Stimulated activated memory B cell treated with anti-CD40 and anti-IgM and Interleukin-4, amounts not matched to agents 10 μg/mL and 1 μg/mL and 100 μg/mL, for 72 hours (primary cell): ENCODE measurements around the gene ACADS.
"Not testable (repeated sequence)": the region's sequence is repeated elsewhere in the genome, so short reads cannot be mapped to it uniquely, and the experiment has no call there.

Experiments used
- ATAC-seq: fragments of 150-1000 bp; cut with Tn5 transposase; 2 replicates; pipeline ENCODE4 v1.10.0; 2021
- H3K27ac Mint-ChIP-seq: one replicate; pipeline ENCODE4 v1.8.0; 2022; ENCODE audit warnings: mild to moderate bottlenecking, mixed read lengths
- H3K27me3 Mint-ChIP-seq: one replicate; pipeline ENCODE4 v1.8.0; 2022; ENCODE audit warnings: mixed read lengths
- H3K36me3 Mint-ChIP-seq: one replicate; pipeline ENCODE4 v1.8.0; 2022; ENCODE audit warnings: mixed read lengths
- H3K4me1 Mint-ChIP-seq: one replicate; pipeline ENCODE4 v1.8.0; 2022; ENCODE audit warnings: mixed read lengths
- H3K4me3 Mint-ChIP-seq: one replicate; pipeline ENCODE4 v1.8.0; 2022; ENCODE audit warnings: mild to moderate bottlenecking, moderate library complexity, mixed read lengths
- H3K9me3 Mint-ChIP-seq: one replicate; pipeline ENCODE4 v1.8.0; 2022; ENCODE audit warnings: mixed read lengths

The ACADS gene

GRCh38 chr12:120713861-120714482 is 11.7 kb upstream of the ACADS start:
- Mint-ChIP-seq H3K27ac (no peak overlapping the region), H3K4me3 (no peak overlapping the region), H3K27me3 (no peaks in the 10 kb centered on the region)

GRCh38 chr12:120718055-120718454 is 7.6 kb upstream of the ACADS start:
- ATAC-seq, result no peak
- Mint-ChIP-seq H3K9me3 (no peaks in the 10 kb centered on the region), H3K27me3 (no peaks in the 10 kb centered on the region), H3K36me3 (peaks cover 62% of the 10 kb centered on the region), H3K27ac (no peak overlapping the region), H3K4me3 (no peak overlapping the region), H3K4me1 (peaks cover 31% of the 10 kb centered on the region)

More at GRCh38 chr12:120713861-120714482, 11.7 kb upstream of the ACADS start:
- H3K36me3 Mint-ChIP-seq, result peaks cover 30% of the 10 kb centered on the region
- peaks cover 33% of the 10 kb centered on the region for H3K4me1 Mint-ChIP-seq
- H3K9me3 Mint-ChIP-seq, result no peaks in the 10 kb centered on the region
- ATAC-seq, result peak; percentile 66

- no peak overlapping the region for H3K4me3 Mint-ChIP-seq
- H3K27me3 Mint-ChIP-seq, result no peaks in the 10 kb centered on the region
- H3K36me3 Mint-ChIP-seq, result peaks cover 65% of the 10 kb centered on the region
- no peaks in the 10 kb centered on the region for H3K9me3 Mint-ChIP-seq
- H3K4me1 Mint-ChIP-seq, result peaks cover 25% of the 10 kb centered on the region
- ATAC-seq, result no peak
- H3K27ac Mint-ChIP-seq, result no peak overlapping the region
These were observed 6.6 kb upstream of the ACADS start for GRCh38 chr12:120719072-120719471.

- Mint-ChIP-seq H3K36me3 (peaks cover 71% of the 10 kb centered on the region), H3K4me1 (peaks cover 28% of the 10 kb centered on the region)
These were observed 6.0 kb upstream of the ACADS start for GRCh38 chr12:120719496-120720233.

GRCh38 chr12:120720234-120720986 is 5.2 kb upstream of the ACADS start:
- no peak overlapping the region for H3K27ac Mint-ChIP-seq
- H3K36me3 Mint-ChIP-seq, result peaks cover 73% of the 10 kb centered on the region
- H3K4me3 Mint-ChIP-seq, result no peak overlapping the region
- no peaks in the 10 kb centered on the region for H3K9me3 Mint-ChIP-seq
- H3K27me3 Mint-ChIP-seq, result no peaks in the 10 kb centered on the region
- peaks cover 35% of the 10 kb centered on the region for H3K4me1 Mint-ChIP-seq
- ATAC-seq, result no peak

More at GRCh38 chr12:120719496-120720233, 6.0 kb upstream of the ACADS start:
- no peaks in the 10 kb centered on the region for H3K27me3 Mint-ChIP-seq
- ATAC-seq, result no peak
- H3K27ac Mint-ChIP-seq, result no peak overlapping the region
- H3K9me3 Mint-ChIP-seq, result no peaks in the 10 kb centered on the region
- no peak overlapping the region for H3K4me3 Mint-ChIP-seq

- ATAC-seq, result no peak
- H3K9me3 Mint-ChIP-seq, result no peaks in the 10 kb centered on the region
- H3K4me3 Mint-ChIP-seq, result no peak overlapping the region
- H3K36me3 Mint-ChIP-seq, result peaks cover 70% of the 10 kb centered on the region
- peaks cover 40% of the 10 kb centered on the region for H3K4me1 Mint-ChIP-seq
- no peak overlapping the region for H3K27ac Mint-ChIP-seq
- H3K27me3 Mint-ChIP-seq, result no peaks in the 10 kb centered on the region
These were observed 4.4 kb upstream of the ACADS start for GRCh38 chr12:120720987-120721801.

- Mint-ChIP-seq H3K27ac (no peak overlapping the region), H3K4me3 (no peak overlapping the region), H3K9me3 (no peaks in the 10 kb centered on the region), H3K27me3 (no peaks in the 10 kb centered on the region), H3K36me3 (peaks cover 63% of the 10 kb centered on the region), H3K4me1 (peaks cover 42% of the 10 kb centered on the region)
- no peak for ATAC-seq
These were observed 3.8 kb upstream of the ACADS start for GRCh38 chr12:120721866-120722265.

GRCh38 chr12:120722784-120723183 is 2.8 kb upstream of the ACADS start:
- no peak overlapping the region for H3K4me3 Mint-ChIP-seq
- no peak overlapping the region for H3K27ac Mint-ChIP-seq
- no peaks in the 10 kb centered on the region for H3K27me3 Mint-ChIP-seq
- H3K9me3 Mint-ChIP-seq, result no peaks in the 10 kb centered on the region
- peaks cover 42% of the 10 kb centered on the region for H3K4me1 Mint-ChIP-seq
- ATAC-seq, result no peak
- H3K36me3 Mint-ChIP-seq, result peaks cover 59% of the 10 kb centered on the region

- Mint-ChIP-seq H3K4me3 (peak overlapping the region; percentile 81), H3K4me1 (peaks cover 36% of the 10 kb centered on the region), H3K27ac (no peak overlapping the region), H3K9me3 (no peaks in the 10 kb centered on the region), H3K27me3 (no peaks in the 10 kb centered on the region), H3K36me3 (peaks cover 52% of the 10 kb centered on the region)
- ATAC-seq, result no peak
These were observed 906 bp upstream of the ACADS start for GRCh38 chr12:120724720-120725119.

- peaks cover 52% of the 10 kb centered on the region for H3K36me3 Mint-ChIP-seq
- no peak overlapping the region for H3K27ac Mint-ChIP-seq
- peaks cover 36% of the 10 kb centered on the region for H3K4me1 Mint-ChIP-seq
- H3K4me3 Mint-ChIP-seq, result peak overlapping the region; percentile 81
- no peaks in the 10 kb centered on the region for H3K9me3 Mint-ChIP-seq
- no peak for ATAC-seq
- H3K27me3 Mint-ChIP-seq, result no peaks in the 10 kb centered on the region
These were observed 421 bp upstream of the ACADS start for GRCh38 chr12:120725151-120725658.

GRCh38 chr12:120726510-120726793 is 826 bp downstream of the ACADS start:
- Mint-ChIP-seq H3K4me1 (peaks cover 31% of the 10 kb centered on the region), H3K27me3 (no peaks in the 10 kb centered on the region), H3K27ac (peak overlapping the region; percentile 71), H3K4me3 (peak overlapping the region; percentile 81), H3K36me3 (peaks cover 47% of the 10 kb centered on the region), H3K9me3 (no peaks in the 10 kb centered on the region)
- ATAC-seq, result no peak

GRCh38 chr12:120726961-120727360 is 1.3 kb downstream of the ACADS start:
- Mint-ChIP-seq H3K27me3 (no peaks in the 10 kb centered on the region), H3K27ac (no peak overlapping the region), H3K36me3 (peaks cover 47% of the 10 kb centered on the region), H3K4me3 (no peak overlapping the region), H3K4me1 (peaks cover 26% of the 10 kb centered on the region), H3K9me3 (no peaks in the 10 kb centered on the region)
- no peak for ATAC-seq

- not testable (repeated sequence) for H3K27ac Mint-ChIP-seq
These were observed 6.6 kb downstream of the ACADS start for GRCh38 chr12:120732198-120732597.

GRCh38 chr12:120733574-120733973 is 7.9 kb downstream of the ACADS start:
- ATAC-seq, result no peak
- Mint-ChIP-seq H3K36me3 (peaks cover 25% of the 10 kb centered on the region), H3K4me1 (no peaks in the 10 kb centered on the region), H3K4me3 (no peak overlapping the region), H3K9me3 (no peaks in the 10 kb centered on the region), H3K27me3 (no peaks in the 10 kb centered on the region), H3K27ac (no peak overlapping the region)

More at GRCh38 chr12:120732198-120732597, 6.6 kb downstream of the ACADS start:
- not testable (repeated sequence) for H3K27me3 Mint-ChIP-seq, H3K4me3 Mint-ChIP-seq, H3K9me3 Mint-ChIP-seq, H3K4me1 Mint-ChIP-seq, ATAC-seq
- H3K36me3 Mint-ChIP-seq, result peaks cover 30% of the 10 kb centered on the region

GRCh38 chr12:120734210-120734609 is 8.6 kb downstream of the ACADS start:
- no peaks in the 10 kb centered on the region for H3K9me3 Mint-ChIP-seq
- H3K36me3 Mint-ChIP-seq, result peaks cover 24% of the 10 kb centered on the region
- no peaks in the 10 kb centered on the region for H3K4me1 Mint-ChIP-seq
- ATAC-seq, result no peak
- no peak overlapping the region for H3K4me3 Mint-ChIP-seq
- H3K27me3 Mint-ChIP-seq, result no peaks in the 10 kb centered on the region
- no peak overlapping the region for H3K27ac Mint-ChIP-seq
